Smooth muscle cell (in vitro differentiated cells): ENCODE measurements around the gene STRADA. TPM values are rescaled to one million over a fixed set of nuclear protein-coding genes. Genes with fewer than 3 reads are reported as not detected.

Experiments
- DNase-seq: peaks from one replicate; lab custom pipeline; 2025; ENCODE audit not compliant: unreplicated experiment; lab: John Stamatoyannopoulos, UW
- H2AFZ ChIP-seq: fragments of 200-600 bp; sonication (generic); 2 replicates; pipeline ENCODE4 v1.6.0; 2016; ENCODE audit warnings: antibody characterized with exemption, low read depth, mild to moderate bottlenecking
- H3F3A ChIP-seq: fragments of 200-600 bp; sonication (generic); 2 replicates; pipeline ENCODE4 v1.6.0; 2017; ENCODE audit warnings: antibody characterized with exemption, low read depth
- H3K27ac ChIP-seq: fragments of 200-600 bp; sonication (generic); 2 replicates; pipeline ENCODE4 v1.5.1; 2016; ENCODE audit warnings: low read depth, mild to moderate bottlenecking
- H3K27me3 ChIP-seq: fragments of 200-600 bp; sonication (generic); 2 replicates; pipeline ENCODE4 v1.6.1; 2016; ENCODE audit warnings: low read depth, mild to moderate bottlenecking
- H3K36me3 ChIP-seq: fragments of 200-600 bp; sonication (generic); 2 replicates; pipeline ENCODE4 v1.5.1; 2016; ENCODE audit warnings: low read depth
- H3K4me1 ChIP-seq: fragments of 200-600 bp; sonication (generic); 2 replicates; pipeline ENCODE4 v1.5.1; 2016; ENCODE audit warnings: low read depth
- H3K4me2 ChIP-seq: fragments of 200-600 bp; sonication (generic); 2 replicates; pipeline ENCODE4 v1.6.0; 2016; ENCODE audit warnings: mild to moderate bottlenecking
- H3K4me3 ChIP-seq: fragments of 200-600 bp; sonication (generic); 2 replicates; pipeline ENCODE4 v1.5.1; 2016; ENCODE audit warnings: mild to moderate bottlenecking
- H3K79me2 ChIP-seq: fragments of 200-600 bp; sonication (generic); 2 replicates; pipeline ENCODE4 v1.6.0; 2016; ENCODE audit warnings: low read depth, mild to moderate bottlenecking
- H3K9ac ChIP-seq: fragments of 200-600 bp; sonication (generic); 2 replicates; pipeline ENCODE4 v1.6.0; 2016; ENCODE audit warnings: low read depth
- H3K9me3 ChIP-seq: fragments of 200-600 bp; sonication (generic); replicated peaks from 2 replicates; pipeline ENCODE4 v1.5.1; 2016; ENCODE audit warnings: low read depth
- H4K20me1 ChIP-seq: fragments of 200-600 bp; sonication (generic); 2 replicates; pipeline ENCODE4 v1.6.0; 2016; ENCODE audit warnings: low read depth
- WGBS: methylation state at CpG from one replicate; pipeline ENCODE4 v1.1.7; 2016; ENCODE audit warnings: low lambda C conversion rate; 5-methylcytosine and 5-hydroxymethylcytosine counted together
- polyA plus RNA-seq: library from polyadenylated mRNA; unstranded; fragments of >200 nt; fragmentation: Nextera tagmentation; extraction: Ambion mirVana; gene quantifications from 2 replicates; pipeline ENCODE4 v1.2.1, GENCODE V29; 2016
- total RNA-seq: library from RNA; depleted of rRNA; stranded (reverse); fragments of >200 nt; gene quantifications from 2 replicates; pipeline ENCODE4 v1.2.3, GENCODE V29; 2014
- TF ChIP-seq, protein P1 (sequence below): fragments of 200-600 bp; sonication (generic); IDR thresholded peaks from 2 replicates; pipeline ENCODE4 v1.5.1; 2017; ENCODE audit warnings: borderline replicate concordance, mild to moderate bottlenecking, antibody characterized with exemption; ENCODE audit not compliant: insufficient read depth, poor library complexity, severe bottlenecking

Gene STRADA
- total and polyA plus RNA-seq, 2 experiments from 2014 or later = 13.6 to 26.8 TPM

DNA sequence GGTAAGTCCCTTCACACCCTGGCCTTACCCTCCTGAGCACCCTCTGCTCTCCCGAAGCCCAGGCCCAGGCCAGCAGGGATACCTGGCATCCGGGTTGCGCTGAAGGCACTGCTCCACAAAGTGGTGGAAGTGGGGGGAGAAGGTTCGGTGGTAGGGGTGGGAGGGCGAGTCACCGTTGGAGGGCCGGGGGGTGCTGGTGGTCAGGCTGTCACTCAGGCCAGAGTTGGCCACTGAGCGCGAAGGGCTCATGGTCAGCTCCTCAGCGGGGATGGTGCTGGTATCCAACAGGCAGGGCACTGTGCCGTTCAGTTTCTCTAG is 37.4 kb downstream of the STRADA start:
- WGBS = 94% methylated on average over 7 of the region's 11 CpGs
- Histone ChIP-seq H3K9me3 (no peaks in the 10 kb centered on the region), H3K27ac (no peak overlapping the region), H3K4me1 (peaks cover 8% of the 10 kb centered on the region), H3K79me2 (no peaks in the 10 kb centered on the region), H3K4me3 (no peak overlapping the region), H3K36me3 (no peaks in the 10 kb centered on the region), H3F3A (no peaks in the 10 kb centered on the region), H3K9ac (no peak overlapping the region), H4K20me1 (peaks cover 6% of the 10 kb centered on the region), H3K4me2 (no peak overlapping the region), H3K27me3 (no peaks in the 10 kb centered on the region), H2AFZ (no peak overlapping the region)
- TF ChIP-seq, protein P1, sequence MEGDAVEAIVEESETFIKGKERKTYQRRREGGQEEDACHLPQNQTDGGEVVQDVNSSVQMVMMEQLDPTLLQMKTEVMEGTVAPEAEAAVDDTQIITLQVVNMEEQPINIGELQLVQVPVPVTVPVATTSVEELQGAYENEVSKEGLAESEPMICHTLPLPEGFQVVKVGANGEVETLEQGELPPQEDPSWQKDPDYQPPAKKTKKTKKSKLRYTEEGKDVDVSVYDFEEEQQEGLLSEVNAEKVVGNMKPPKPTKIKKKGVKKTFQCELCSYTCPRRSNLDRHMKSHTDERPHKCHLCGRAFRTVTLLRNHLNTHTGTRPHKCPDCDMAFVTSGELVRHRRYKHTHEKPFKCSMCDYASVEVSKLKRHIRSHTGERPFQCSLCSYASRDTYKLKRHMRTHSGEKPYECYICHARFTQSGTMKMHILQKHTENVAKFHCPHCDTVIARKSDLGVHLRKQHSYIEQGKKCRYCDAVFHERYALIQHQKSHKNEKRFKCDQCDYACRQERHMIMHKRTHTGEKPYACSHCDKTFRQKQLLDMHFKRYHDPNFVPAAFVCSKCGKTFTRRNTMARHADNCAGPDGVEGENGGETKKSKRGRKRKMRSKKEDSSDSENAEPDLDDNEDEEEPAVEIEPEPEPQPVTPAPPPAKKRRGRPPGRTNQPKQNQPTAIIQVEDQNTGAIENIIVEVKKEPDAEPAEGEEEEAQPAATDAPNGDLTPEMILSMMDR = no peak
- no peak for DNase-seq

DNA sequence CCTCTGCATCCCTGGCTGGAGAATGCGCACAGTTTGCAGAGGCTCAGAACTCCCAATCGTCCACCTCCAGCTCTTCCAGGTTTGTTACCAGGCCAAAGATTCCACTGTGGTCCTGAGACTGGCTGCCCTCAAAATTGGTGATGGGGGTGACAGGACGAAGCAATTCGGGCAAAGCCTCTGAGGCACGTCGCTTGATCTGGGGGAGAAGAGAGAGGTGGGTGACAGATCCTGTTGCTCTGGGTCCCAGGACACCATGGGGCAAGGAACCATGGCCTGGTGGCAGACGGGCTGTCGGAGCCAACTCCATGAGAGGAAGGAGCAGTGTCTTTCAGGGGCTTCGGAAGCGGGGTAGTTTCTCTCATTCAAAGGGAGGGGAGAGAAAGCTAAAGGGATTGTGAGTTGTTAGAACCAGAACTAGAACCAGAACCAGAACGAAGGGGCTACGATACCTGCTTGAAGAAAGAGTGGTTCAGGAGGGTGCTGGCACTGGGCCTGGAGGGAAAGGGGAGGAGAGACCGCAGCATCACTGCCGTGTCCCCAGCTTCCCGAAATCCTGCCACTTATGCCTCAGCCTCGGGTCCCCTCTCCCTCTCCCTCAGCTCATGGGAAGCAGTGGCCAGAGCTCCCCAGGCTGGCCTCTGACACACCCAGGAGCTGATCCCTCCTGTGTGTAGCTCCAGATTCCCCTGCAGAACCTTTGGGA is 37.9 kb downstream of the STRADA start:
- Histone ChIP-seq H3K4me1 (peaks cover 13% of the 10 kb centered on the region), H3F3A (no peaks in the 10 kb centered on the region), H3K27ac (no peak overlapping the region), H3K9ac (no peak overlapping the region), H3K4me2 (no peak overlapping the region), H2AFZ (no peak overlapping the region), H3K79me2 (no peaks in the 10 kb centered on the region), H3K27me3 (no peaks in the 10 kb centered on the region), H3K9me3 (no peaks in the 10 kb centered on the region), H3K36me3 (no peaks in the 10 kb centered on the region), H4K20me1 (peaks cover 11% of the 10 kb centered on the region), H3K4me3 (no peak overlapping the region)
- 94% methylated on average over 16 of the region's 16 CpGs for WGBS
- no peak for DNase-seq
- TF ChIP-seq, protein P1 = no peak

DNA sequence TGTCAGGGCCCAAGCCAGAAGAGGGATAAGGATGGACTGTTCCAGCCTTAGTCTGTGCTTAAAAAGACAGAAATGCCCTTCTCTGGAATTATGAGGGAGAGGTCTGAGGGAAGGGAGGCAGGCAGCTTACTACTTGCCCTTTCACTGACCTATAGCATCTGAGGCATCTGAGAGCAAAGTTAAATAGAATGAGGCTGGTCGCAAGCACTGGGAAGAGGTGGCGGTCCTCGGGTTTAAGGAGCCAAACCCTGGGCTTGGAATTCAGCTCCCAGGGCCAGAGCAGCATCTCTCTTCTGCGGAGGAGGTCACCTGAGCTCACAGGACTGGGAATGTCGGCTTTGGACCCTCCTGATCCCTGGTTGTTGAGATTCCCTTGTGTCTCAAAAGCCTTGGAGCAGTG is 38.6 kb downstream of the STRADA start:
- TF ChIP-seq, protein P1 = no peak
- peaks cover 13% of the 10 kb centered on the region for H3K4me1 ChIP-seq
- H3K36me3 ChIP-seq = no peaks in the 10 kb centered on the region
- no peak for DNase-seq
- 92% methylated on average over 5 of the region's 5 CpGs for WGBS
- no peak overlapping the region for H2AFZ ChIP-seq
- no peaks in the 10 kb centered on the region for H3K79me2 ChIP-seq
- no peaks in the 10 kb centered on the region for H3K27me3 ChIP-seq
- H3K27ac ChIP-seq = no peak overlapping the region
- H3K9me3 ChIP-seq = no peaks in the 10 kb centered on the region
- peaks cover 15% of the 10 kb centered on the region for H4K20me1 ChIP-seq
- H3K9ac ChIP-seq = no peak overlapping the region
- H3K4me3 ChIP-seq = no peak overlapping the region
- no peak overlapping the region for H3K4me2 ChIP-seq
- H3F3A ChIP-seq = no peaks in the 10 kb centered on the region

DNA sequence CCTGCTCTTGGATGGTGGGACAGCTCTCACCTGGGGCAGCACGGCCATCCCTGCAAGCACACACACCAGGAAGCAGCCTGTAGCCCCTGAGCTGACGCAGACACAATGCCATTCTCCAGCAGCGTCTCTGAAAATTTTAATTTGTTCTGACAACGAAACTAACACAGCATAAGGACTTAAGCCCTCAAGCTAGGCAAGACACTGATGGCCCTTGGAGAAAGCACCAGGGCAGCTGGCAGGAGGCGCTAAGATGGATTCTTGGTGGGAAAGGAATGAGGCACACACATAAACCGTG is 38.9 kb downstream of the STRADA start:
- TF ChIP-seq, protein P1 = no peak
- WGBS = 83% methylated on average over 6 of the region's 6 CpGs
- Histone ChIP-seq H3K36me3 (no peaks in the 10 kb centered on the region), H3K9me3 (no peaks in the 10 kb centered on the region), H3K4me2 (no peak overlapping the region), H3K79me2 (no peaks in the 10 kb centered on the region), H3K27me3 (no peaks in the 10 kb centered on the region), H3F3A (no peaks in the 10 kb centered on the region), H3K4me1 (peaks cover 13% of the 10 kb centered on the region), H3K27ac (no peak overlapping the region), H3K4me3 (no peak overlapping the region), H2AFZ (no peak overlapping the region), H3K9ac (no peak overlapping the region), H4K20me1 (peaks cover 19% of the 10 kb centered on the region)
- DNase-seq = no peak
